ENCODE results near the gene EFS.
"Not testable (repeated sequence)": the region's sequence is repeated elsewhere in the genome, so short reads cannot be mapped to it uniquely, and the experiment has no call there.

Gene EFS

GRCh38 chr14:23399136-23399535 lies 34.2 kb upstream of the EFS start:
- DNase-seq, result no peak

- no peak for DNase-seq
Observed at GRCh38 chr14:23398348-23398747, 33.4 kb upstream of the EFS start.

- DNase-seq, result no peak
Observed at GRCh38 chr14:23396781-23397407, 31.9 kb upstream of the EFS start.

- no peak for DNase-seq
Observed at GRCh38 chr14:23396126-23396525, 31.2 kb upstream of the EFS start.

GRCh38 chr14:23392613-23393012 lies 27.6 kb upstream of the EFS start:
- DNase-seq, result no peak

- DNase-seq, result not testable (repeated sequence)
Observed at GRCh38 chr14:23389871-23390270, 24.9 kb upstream of the EFS start.

GRCh38 chr14:23389396-23389795 lies 24.4 kb upstream of the EFS start:
- DNase-seq, result no peak

- DNase-seq, result no peak
Observed at GRCh38 chr14:23388996-23389395, 24.0 kb upstream of the EFS start.

GRCh38 chr14:23387916-23388882 lies 23.2 kb upstream of the EFS start:
- DNase-seq, result no peak

- no peak for DNase-seq
Observed at GRCh38 chr14:23386999-23387398, 22.0 kb upstream of the EFS start.

GRCh38 chr14:23386266-23386657 lies 21.3 kb upstream of the EFS start:
- DNase-seq, result not testable (repeated sequence)

GRCh38 chr14:23385642-23386265 lies 20.8 kb upstream of the EFS start:
- DNase-seq, result no peak

GRCh38 chr14:23385244-23385641 lies 20.3 kb upstream of the EFS start:
- no peak for DNase-seq

GRCh38 chr14:23384364-23385080 lies 19.6 kb upstream of the EFS start:
- no peak for DNase-seq

- DNase-seq, result no peak
Observed at GRCh38 chr14:23382731-23383440, 17.9 kb upstream of the EFS start.

- no peak for DNase-seq
Observed at GRCh38 chr14:23382276-23382675, 17.3 kb upstream of the EFS start.

- peak; percentile 73 for DNase-seq
Observed at GRCh38 chr14:23381871-23382270, 16.9 kb upstream of the EFS start.

GRCh38 chr14:23380976-23381375 lies 16.0 kb upstream of the EFS start:
- no peak for DNase-seq

GRCh38 chr14:23380197-23380914 lies 15.4 kb upstream of the EFS start:
- DNase-seq, result no peak

GRCh38 chr14:23379366-23380196 lies 14.6 kb upstream of the EFS start:
- peak; percentile 18 for DNase-seq
